Measurements from ENCODE around the gene JAG1. TPM values are rescaled to one million over a fixed set of nuclear protein-coding genes. Genes with fewer than 3 reads are reported as not detected.

JAG1 gene
- total and polyA plus RNA-seq, 9 of the 15 experiments (the other 6 are each of a cell fraction or from before 2014, with no cell fraction given): 0.04 to 0.40 (median 0.07) TPM

DNA sequence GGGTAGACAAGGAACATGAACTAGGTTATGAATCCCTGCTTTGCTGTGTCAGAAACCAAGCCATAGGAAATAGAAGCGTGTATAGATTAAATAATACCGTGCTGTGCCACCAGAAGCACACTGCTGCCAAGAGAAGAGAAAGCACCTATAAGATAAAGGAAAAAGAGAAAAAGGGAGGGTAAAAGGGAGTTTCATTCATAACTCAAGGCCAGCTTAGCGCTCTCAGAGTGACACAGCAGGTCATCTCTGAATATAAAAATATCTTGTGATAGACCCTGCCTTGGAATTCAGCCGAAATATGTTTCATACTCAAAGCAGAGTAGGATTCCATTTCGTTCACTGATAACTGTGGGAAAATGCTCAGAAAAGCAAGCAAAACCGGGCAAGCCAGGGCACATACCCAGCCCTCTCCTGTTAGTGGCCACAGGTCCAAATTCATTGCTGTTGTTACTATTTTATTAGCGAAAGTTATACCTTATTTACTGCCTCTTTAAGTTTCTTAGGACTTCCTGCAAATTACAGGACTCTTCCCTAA is 8.7 kb downstream of the JAG1 start:
- Histone ChIP-seq H3K27me3 (ENCODE audit: control insufficient read depth in 2 of 2, insufficient read depth in 2 of 2, low read length in 2 of 2) (peaks cover 0 to 37% of the 10 kb centered on the region in 2 experiments; a peak in 2 of 5 replicates), H3K9ac (ENCODE audit: insufficient read depth in 1 of 2, low read depth in 2 of 2, low read length in 2 of 2) (no peak overlapping the region), H3K9me1 (ENCODE audit: control insufficient read depth, insufficient read depth, low read length) (no peaks in the 10 kb centered on the region), H3K9me3 (replicated peaks; ENCODE audit: control insufficient read depth, insufficient read depth, low read depth, low read length) (no peaks in the 10 kb centered on the region), H3K4me3 (no peak overlapping the region), H3K27ac (ENCODE audit: extremely low read depth, low read depth, low read length) (no peak overlapping the region), H3K4me1 (replicated peaks in 1 of 2; ENCODE audit: control insufficient read depth in 2 of 2, insufficient read depth in 2 of 2, low read length in 2 of 2) (no peaks in the 10 kb centered on the region), H2AFZ (ENCODE audit: low read depth, low read length) (no peak overlapping the region), H3K4me2 (ENCODE audit: insufficient read depth, low read length) (no peak overlapping the region), H4K20me1 (replicated peaks; ENCODE audit: control insufficient read depth, insufficient read depth, low read length) (no peaks in the 10 kb centered on the region), H3K79me2 (ENCODE audit: control insufficient read depth, insufficient read depth, low read length) (no peaks in the 10 kb centered on the region), H3K36me3 (ENCODE audit: control insufficient read depth, insufficient read depth, low read length) (no peaks in the 10 kb centered on the region)
- in situ Hi-C loops (cut with MboI) (no loop called here), intact Hi-C loops (cut with micrococcal nuclease) (no loop called here)
- CTCF ChIA-PET (ENCODE audit: low intra/inter-chr PET ratio): no interaction called here
- DNase-seq (ENCODE audit: extremely low read depth in 1 of 4, low spot score in 3 of 4) (no peak), ATAC-seq (no peak), FAIRE-seq (no peak)
- no peak for TF ChIP-seq RBM25 (IDR thresholded peaks at IDR 0.05; ENCODE audit: low read depth, low read length, severe bottlenecking)
- no peak for TF ChIP-seq ZKSCAN1 (IDR thresholded peaks at IDR 0.05; ENCODE audit: low read depth, low read length)
- TF ChIP-seq HMGN3 (IDR thresholded peaks at IDR 0.05; ENCODE audit: borderline replicate concordance, extremely low read depth, insufficient read length, low read depth, low read length): no peak
- no peak for TF ChIP-seq NCOA1 (IDR thresholded peaks at IDR 0.05; ENCODE audit: low read depth)
- BruUV-seq (replicated peaks): no TSS peak
- 0% methylated on average over 7 of the region's 7 CpGs for WGBS (ENCODE audit: insufficient coverage, low coverage, missing lambda C conversion rate)
- POLR2A ChIA-PET: no interaction called here

DNA sequence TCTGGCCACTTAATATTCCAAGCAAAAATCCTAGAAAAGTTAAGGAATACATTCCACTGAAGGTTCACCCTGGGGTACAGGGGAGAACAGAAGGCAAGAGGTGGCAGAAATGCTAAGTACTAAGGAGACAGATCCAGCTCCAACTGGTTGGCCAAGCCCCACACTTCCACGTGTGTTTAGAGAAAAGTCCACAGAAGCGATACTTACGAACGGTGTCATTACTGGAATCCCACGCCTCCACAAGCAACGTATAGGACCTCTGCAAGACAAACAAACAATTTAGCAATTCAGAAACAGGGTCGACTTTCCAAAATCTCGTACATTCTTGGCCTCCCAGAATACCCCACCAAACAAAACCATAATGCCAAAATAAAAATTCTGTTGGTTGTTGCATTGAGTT is 10.0 kb downstream of the JAG1 start:
- no peak for TF ChIP-seq ELF2 (CRISPR knock-in tag; IDR thresholded peaks at IDR 0.05)
- TF ChIP-seq SAFB (IDR thresholded peaks at IDR 0.05; ENCODE audit: borderline replicate concordance, low read depth, low read length): no peak
- TF ChIP-seq, protein P1, sequence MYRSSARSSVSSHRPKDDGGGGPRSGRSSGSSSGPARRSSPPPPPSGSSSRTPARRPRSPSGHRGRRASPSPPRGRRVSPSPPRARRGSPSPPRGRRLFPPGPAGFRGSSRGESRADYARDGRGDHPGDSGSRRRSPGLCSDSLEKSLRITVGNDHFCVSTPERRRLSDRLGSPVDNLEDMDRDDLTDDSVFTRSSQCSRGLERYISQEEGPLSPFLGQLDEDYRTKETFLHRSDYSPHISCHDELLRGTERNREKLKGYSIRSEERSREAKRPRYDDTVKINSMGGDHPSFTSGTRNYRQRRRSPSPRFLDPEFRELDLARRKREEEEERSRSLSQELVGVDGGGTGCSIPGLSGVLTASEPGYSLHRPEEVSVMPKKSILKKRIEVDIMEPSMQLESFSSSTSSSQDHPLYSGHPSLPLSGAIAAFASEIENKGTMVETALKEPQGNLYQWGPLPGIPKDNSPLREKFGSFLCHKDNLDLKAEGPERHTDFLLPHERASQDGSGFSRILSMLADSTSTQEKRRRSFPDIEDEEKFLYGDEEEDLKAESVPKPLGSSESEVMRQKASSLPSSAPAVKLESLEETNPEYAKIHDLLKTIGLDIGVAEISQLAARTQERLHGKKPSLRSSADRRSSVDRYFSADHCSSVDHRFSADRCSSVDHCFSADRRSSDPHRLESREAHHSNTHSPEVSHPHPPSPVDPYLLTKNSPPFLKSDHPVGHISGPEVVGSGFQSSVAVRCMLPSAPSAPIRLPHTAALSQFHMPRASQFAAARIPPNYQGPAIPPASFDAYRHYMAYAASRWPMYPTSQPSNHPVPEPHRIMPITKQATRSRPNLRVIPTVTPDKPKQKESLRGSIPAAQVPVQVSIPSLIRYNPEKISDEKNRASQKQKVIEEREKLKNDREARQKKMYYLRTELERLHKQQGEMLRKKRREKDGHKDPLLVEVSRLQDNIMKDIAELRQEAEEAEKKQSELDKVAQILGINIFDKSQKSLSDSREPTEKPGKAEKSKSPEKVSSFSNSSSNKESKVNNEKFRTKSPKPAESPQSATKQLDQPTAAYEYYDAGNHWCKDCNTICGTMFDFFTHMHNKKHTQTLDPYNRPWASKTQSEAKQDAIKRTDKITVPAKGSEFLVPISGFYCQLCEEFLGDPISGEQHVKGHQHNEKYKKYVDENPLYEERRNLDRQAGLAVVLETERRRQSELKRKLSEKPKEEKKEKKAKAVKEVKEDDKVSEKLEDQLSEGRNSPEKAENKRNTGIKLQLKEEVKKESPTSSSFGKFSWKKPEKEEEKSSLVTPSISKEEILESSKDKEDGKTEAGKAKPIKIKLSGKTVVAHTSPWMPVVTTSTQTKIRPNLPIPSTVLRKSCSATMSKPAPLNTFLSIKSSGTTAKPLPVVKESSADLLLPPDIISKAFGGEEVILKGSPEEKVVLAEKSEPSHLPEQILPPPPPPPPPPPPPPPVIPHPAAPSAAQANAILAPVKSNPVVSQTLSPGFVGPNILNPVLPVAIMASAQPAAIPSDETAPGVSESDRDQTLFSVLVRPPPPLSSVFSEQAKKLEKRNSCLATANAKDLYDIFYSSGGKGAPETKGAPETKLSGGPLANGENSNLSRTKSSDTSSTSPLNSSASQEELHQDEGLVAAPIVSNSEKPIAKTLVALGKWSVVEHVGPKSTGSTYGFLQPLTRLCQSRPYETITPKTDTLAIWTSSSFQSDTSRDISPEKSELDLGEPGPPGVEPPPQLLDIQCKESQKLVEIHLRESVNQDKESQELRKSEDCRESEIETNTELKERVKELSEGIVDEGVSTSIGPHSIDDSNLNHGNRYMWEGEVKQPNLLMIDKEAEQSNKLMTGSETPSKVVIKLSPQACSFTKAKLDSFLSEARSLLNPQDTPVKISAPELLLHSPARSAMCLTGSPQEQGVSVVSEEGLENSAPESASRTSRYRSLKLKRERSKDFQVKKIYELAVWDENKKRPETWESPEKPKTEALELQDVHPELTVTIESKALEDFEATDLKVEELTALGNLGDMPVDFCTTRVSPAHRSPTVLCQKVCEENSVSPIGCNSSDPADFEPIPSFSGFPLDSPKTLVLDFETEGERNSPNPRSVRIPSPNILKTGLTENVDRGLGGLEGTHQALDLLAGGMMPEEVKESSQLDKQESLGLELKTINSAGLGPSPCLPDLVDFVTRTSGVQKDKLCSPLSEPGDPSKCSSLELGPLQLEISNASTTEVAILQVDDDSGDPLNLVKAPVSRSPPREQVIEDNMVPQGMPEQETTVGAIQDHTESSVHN (IDR thresholded peaks at IDR 0.05; ENCODE audit: borderline replicate concordance in 1 of 2, low read depth in 1 of 2): no peak
- Histone ChIP-seq H3K27ac (ENCODE audit: extremely low read depth, low read depth, low read length) (no peak overlapping the region), H3K36me3 (ENCODE audit: control insufficient read depth, insufficient read depth, low read length) (no peaks in the 10 kb centered on the region), H3K79me2 (ENCODE audit: control insufficient read depth, insufficient read depth, low read length) (no peaks in the 10 kb centered on the region), H3K4me3 (no peak overlapping the region), H2AFZ (ENCODE audit: low read depth, low read length) (no peak overlapping the region), H3K27me3 (ENCODE audit: control insufficient read depth in 2 of 2, insufficient read depth in 2 of 2, low read length in 2 of 2) (peaks cover 0 to 41% of the 10 kb centered on the region in 2 experiments; a peak in 2 of 5 replicates), H4K20me1 (replicated peaks; ENCODE audit: control insufficient read depth, insufficient read depth, low read length) (no peaks in the 10 kb centered on the region), H3K9ac (ENCODE audit: insufficient read depth in 1 of 2, low read depth in 2 of 2, low read length in 2 of 2) (no peak overlapping the region), H3K9me3 (replicated peaks; ENCODE audit: control insufficient read depth, insufficient read depth, low read depth, low read length) (no peaks in the 10 kb centered on the region), H3K4me1 (replicated peaks in 1 of 2; ENCODE audit: control insufficient read depth in 2 of 2, insufficient read depth in 2 of 2, low read length in 2 of 2) (no peaks in the 10 kb centered on the region), H3K4me2 (ENCODE audit: insufficient read depth, low read length) (no peak overlapping the region), H3K9me1 (ENCODE audit: control insufficient read depth, insufficient read depth, low read length) (no peaks in the 10 kb centered on the region)
- WGBS (ENCODE audit: insufficient coverage, low coverage, missing lambda C conversion rate): 4% methylated on average over 3 of the region's 8 CpGs
- no TSS peak for BruUV-seq (replicated peaks)
- CTCF ChIA-PET (ENCODE audit: low intra/inter-chr PET ratio): no interaction called here
- in situ Hi-C loops (cut with MboI): no loop called here
- POLR2A ChIA-PET: no interaction called here
- DNase-seq (ENCODE audit: extremely low read depth in 1 of 4, low spot score in 3 of 4): no peak
- ATAC-seq: no peak
- no peak for FAIRE-seq
- intact Hi-C loops (cut with micrococcal nuclease): no loop called here

Data from K562 (cell line).